H1 (cell line): ENCODE results near the gene TCEAL4. TPM values are rescaled to one million over a fixed set of nuclear protein-coding genes. Genes with fewer than 3 reads are reported as not detected.

Source experiments
- CTCF ChIA-PET: fragments of 300-600 bp; sonication (Branson Sonifier 250); formaldehyde crosslinking; loops from one replicate; lab custom pipeline; 2021; ENCODE audit not compliant: partially characterized antibody; lab: Charles Lee
- POLR2A ChIA-PET: fragments of 300-600 bp; sonication (Branson Sonifier 250); formaldehyde crosslinking; loops from one replicate; lab custom pipeline; 2021; ENCODE audit warnings: inconsistent platforms; ENCODE audit not compliant: partially characterized antibody; lab: Charles Lee
- DNase-seq, 2 experiments: peaks; one replicate each; pipeline versions ENCODE4 v3.0.0 to v3.0.0-alpha.2; 2010 to 2022; ENCODE audit warnings: low spot score in 2 of 2, low read depth in 1 of 2, mixed read lengths in 1 of 2
- FAIRE-seq: peaks from 2 replicates; lab custom pipeline; 2011; peaks lifted over from hg19 to GRCh38; lab: Jason Lieb, UNC
- H2AFZ ChIP-seq: 2 replicates; pipeline ENCODE4 v1.8.1; 2012; ENCODE audit warnings: low read length, inconsistent platforms
- H2AK5ac ChIP-seq: 2 replicates; pipeline ENCODE4 v1.6.1; 2013; ENCODE audit warnings: low read depth, low read length
- H2BK120ac ChIP-seq: replicated peaks from 2 replicates; pipeline ENCODE3; 2013; ENCODE audit warnings: low read depth, low read length, inconsistent platforms
- H2BK12ac ChIP-seq: 2 replicates; pipeline ENCODE4 v1.6.1; 2013; ENCODE audit warnings: low read depth, low read length
- H2BK15ac ChIP-seq: 2 replicates; pipeline ENCODE4 v1.6.1; 2013; ENCODE audit warnings: low read length
- H2BK20ac ChIP-seq: 2 replicates; pipeline ENCODE4 v1.6.1; 2013; ENCODE audit warnings: low read length
- H2BK5ac ChIP-seq: 2 replicates; pipeline ENCODE4 v1.6.1; 2013; ENCODE audit warnings: low read depth, low read length
- H3K14ac ChIP-seq: 2 replicates; pipeline ENCODE4 v1.6.1; 2013; ENCODE audit warnings: inconsistent platforms; ENCODE audit not compliant: insufficient read length
- H3K18ac ChIP-seq: 2 replicates; pipeline ENCODE4 v1.6.1; 2013; ENCODE audit warnings: low read length; ENCODE audit errors: extremely low read depth
- H3K23ac ChIP-seq: 2 replicates; pipeline ENCODE4 v1.6.1; 2013; ENCODE audit warnings: inconsistent platforms; ENCODE audit not compliant: insufficient read length
- H3K23me2 ChIP-seq: 2 replicates; pipeline ENCODE4 v1.6.1; 2013; ENCODE audit warnings: low read depth, low read length
- H3K27ac ChIP-seq: 2 replicates; pipeline ENCODE4 v1.6.1; 2011; ENCODE audit warnings: low read depth, low read length, inconsistent platforms
- H3K27me3 ChIP-seq, 4 experiments: replicated peaks in 1 of 4; 1 replicate in 1 of 4; 2 replicates in 3 of 4; pipeline versions ENCODE4 v1.6.1 to v1.8.1; 2011 to 2013; ENCODE audit warnings: low read length in 3 of 4, mild to moderate bottlenecking in 3 of 4, inconsistent platforms in 2 of 4, mixed read lengths in 2 of 4, moderate library complexity in 1 of 4; ENCODE audit not compliant: control insufficient read depth in 3 of 4, insufficient read depth in 3 of 4; ENCODE audit errors: extremely low read depth in 1 of 4
- H3K36me3 ChIP-seq, 4 experiments: 2 replicates each; pipeline versions ENCODE4 v1.6.1 to v1.8.1; 2011 to 2013; ENCODE audit warnings: mild to moderate bottlenecking in 4 of 4, low read length in 3 of 4, moderate library complexity in 2 of 4, control low read depth in 1 of 4, inconsistent platforms in 1 of 4; ENCODE audit not compliant: insufficient read depth in 4 of 4, control insufficient read depth in 2 of 4
- H3K4ac ChIP-seq: replicated peaks from 2 replicates; pipeline ENCODE3; 2013; ENCODE audit warnings: low read length, low read depth, mixed read lengths, inconsistent platforms; ENCODE audit not compliant: insufficient read length
- H3K4me1 ChIP-seq, 4 experiments: replicated peaks in 1 of 4; 1 replicate in 1 of 4; 2 replicates in 3 of 4; pipeline versions ENCODE4 v1.6.1 to v1.8.1; 2011 to 2013; ENCODE audit warnings: low read length in 3 of 4, inconsistent platforms in 2 of 4, mixed read lengths in 1 of 4; ENCODE audit not compliant: insufficient read depth in 4 of 4, control insufficient read depth in 3 of 4
- H3K4me2 ChIP-seq, 2 experiments: 2 replicates each; pipeline versions ENCODE4 v1.6.1 to v1.8.1; 2011 to 2013; ENCODE audit warnings: low read depth in 2 of 2, low read length in 2 of 2, control low read depth in 1 of 2, inconsistent platforms in 1 of 2, mild to moderate bottlenecking in 1 of 2; ENCODE audit not compliant: insufficient read depth in 1 of 2
- H3K4me3 ChIP-seq, 4 experiments: fragments of 200-600, 300-600 bp in 1 of 4; sonication (generic), shearing (Covaris generic), sonication (Bioruptor Twin) in 1 of 4; 2 replicates each; pipeline versions ENCODE4 v1.5.1 to v1.8.1; 2011 to 2016; ENCODE audit warnings: low read length in 4 of 4, low read depth in 3 of 4, control low read depth in 2 of 4, inconsistent platforms in 2 of 4, mild to moderate bottlenecking in 2 of 4, mixed read lengths in 1 of 4, moderate library complexity in 1 of 4; ENCODE audit not compliant: insufficient read depth in 2 of 4; ENCODE audit errors: extremely low read depth in 1 of 4
- H3K56ac ChIP-seq: replicated peaks from 2 replicates; pipeline ENCODE3; 2013; ENCODE audit warnings: low read depth, mild to moderate bottlenecking, mixed read lengths, low read length, inconsistent platforms; ENCODE audit not compliant: insufficient read length
- H3K79me1 ChIP-seq: 2 replicates; pipeline ENCODE4 v1.6.1; 2013; ENCODE audit warnings: low read depth, low read length, control low read depth
- H3K79me2 ChIP-seq, 2 experiments: 2 replicates each; pipeline versions ENCODE4 v1.6.1 to v1.8.1; 2012 to 2013; ENCODE audit warnings: low read length in 2 of 2, mild to moderate bottlenecking in 2 of 2, inconsistent platforms in 1 of 2; ENCODE audit not compliant: insufficient read depth in 2 of 2, control insufficient read depth in 1 of 2
- H3K9ac ChIP-seq, 4 experiments: replicated peaks in 1 of 4; 1 replicate in 1 of 4; 2 replicates in 3 of 4; pipeline versions ENCODE4 v1.6.1 to v1.8.1; 2011 to 2013; ENCODE audit warnings: low read depth in 3 of 4, low read length in 3 of 4, control low read depth in 2 of 4, mild to moderate bottlenecking in 2 of 4, moderate library complexity in 2 of 4, inconsistent platforms in 1 of 4; ENCODE audit errors: extremely low read depth in 1 of 4
- H3K9me3 ChIP-seq, 2 experiments: 2 replicates each; pipeline versions ENCODE4 v1.6.1 to v1.8.1; 2012 to 2013; ENCODE audit warnings: mild to moderate bottlenecking in 2 of 2, moderate library complexity in 2 of 2, control low read depth in 1 of 2, inconsistent platforms in 1 of 2, low read depth in 1 of 2, low read length in 1 of 2, mixed read lengths in 1 of 2; ENCODE audit not compliant: insufficient read depth in 2 of 2
- H4K20me1 ChIP-seq, 2 experiments: replicated peaks in 1 of 2; 2 replicates each; pipeline versions ENCODE3 to v1.8.1; 2011 to 2013; ENCODE audit warnings: inconsistent platforms in 2 of 2, low read length in 2 of 2, mild to moderate bottlenecking in 1 of 2; ENCODE audit not compliant: insufficient read depth in 2 of 2, control insufficient read depth in 1 of 2
- H4K5ac ChIP-seq: 2 replicates; pipeline ENCODE4 v1.6.1; 2013; ENCODE audit warnings: low read length, low read depth, mixed read lengths, inconsistent platforms; ENCODE audit not compliant: insufficient read length
- H4K8ac ChIP-seq: 2 replicates; pipeline ENCODE4 v1.8.0; 2013; ENCODE audit warnings: mild to moderate bottlenecking, moderate library complexity, low read length, inconsistent platforms; ENCODE audit not compliant: insufficient read depth; ENCODE audit errors: extremely low read depth
- H4K91ac ChIP-seq: replicated peaks from 2 replicates; pipeline ENCODE3; 2013; ENCODE audit warnings: low read length, mixed read lengths, inconsistent platforms; ENCODE audit not compliant: insufficient read length
- CEBPB ChIP-seq: IDR thresholded peaks from 2 replicates; pipeline ENCODE4 v1.6.1; 2012; ENCODE audit warnings: low read depth, low read length
- KDM4A ChIP-seq: IDR thresholded peaks from one replicate; pipeline ENCODE4 v1.7.1; 2012; ENCODE audit warnings: low read depth, mild to moderate bottlenecking, moderate library complexity, low read length, inconsistent platforms; ENCODE audit not compliant: severe bottlenecking
- NANOG ChIP-seq: IDR thresholded peaks from 2 replicates; pipeline ENCODE4 v1.6.1; 2011; ENCODE audit warnings: low read length, low read depth, mild to moderate bottlenecking, inconsistent platforms; ENCODE audit not compliant: insufficient read depth, poor library complexity, severe bottlenecking
- RXRA ChIP-seq: IDR thresholded peaks from 2 replicates; pipeline ENCODE4 v1.6.1; 2011; ENCODE audit warnings: low read depth, mild to moderate bottlenecking, low read length, moderate library complexity; ENCODE audit not compliant: insufficient read depth
- WGBS, 2 experiments: shearing (Covaris generic) in 1 of 2; methylation state at CpG; one replicate each; pipeline versions ENCODE4 v1.1.6 to v1.1.7; 2013 to 2015; ENCODE audit warnings: low lambda C conversion rate in 2 of 2, mixed read lengths in 2 of 2, inconsistent platforms in 1 of 2, low coverage in 1 of 2, missing lambda C conversion rate in 1 of 2; ENCODE audit not compliant: insufficient replicate concordance in 2 of 2, insufficient coverage in 1 of 2, insufficient read length in 1 of 2; ENCODE audit errors: extremely low coverage in 1 of 2, missing lambda C conversion rate in 1 of 2; 5-methylcytosine and 5-hydroxymethylcytosine counted together
- polyA plus RNA-seq, 7 experiments: library from polyadenylated mRNA; depleted of rRNA in 3 of 7; stranded (reverse) in 5 of 7; unstranded in 2 of 7; fragments of >200 nt in 5 of 7; fragments of 200-250 nt in 2 of 7; gene quantifications; 1 replicate in 5 of 7; 2 replicates in 1 of 7; 4 replicates in 1 of 7; pipeline versions ENCODE4 v1.2.1 to v1.2.3, GENCODE V29; 2011 to 2013; ENCODE audit warnings: missing spikeins in 2 of 7, mixed read lengths in 2 of 7
- total RNA-seq: library from RNA; stranded (reverse); fragmentation: NEBNext Ultra II Directional; extraction: Animal tissue kit (Norgen Biotek cat#: 25700); gene quantifications from 2 replicates; pipeline ENCODE4 v1.2.1, GENCODE V29; 2021
- TF ChIP-seq, protein P1 (sequence below): IDR thresholded peaks from 2 replicates; pipeline ENCODE4 v1.6.1; 2012; ENCODE audit warnings: inconsistent platforms

TCEAL4 gene
- total and polyA plus RNA-seq, 2 of the 8 experiments (the other 6 are each of a cell fraction or from before 2014, with no cell fraction given): 10.1 to 53.0 TPM

DNA sequence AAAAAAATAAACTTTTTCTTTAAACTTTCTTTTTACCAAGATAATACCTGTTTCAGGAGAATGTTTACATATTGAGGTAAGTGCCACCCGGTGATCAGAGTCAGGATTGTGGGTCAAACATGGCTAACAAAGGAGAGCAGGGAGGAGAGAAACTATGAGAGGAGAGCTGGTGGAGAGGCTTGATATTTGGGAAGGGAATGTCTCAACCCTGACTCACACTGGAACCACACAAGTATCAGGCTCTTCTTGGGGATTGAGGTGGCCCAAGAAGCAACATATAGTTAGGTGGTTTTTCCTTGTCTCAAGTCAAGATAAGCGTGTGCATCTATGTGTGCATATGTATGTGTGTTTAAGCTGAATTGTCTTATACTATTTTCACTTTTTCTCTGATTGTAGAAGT is 50.1 kb downstream of the TCEAL4 start:
- no peak overlapping the region for H3K56ac ChIP-seq
- POLR2A ChIA-PET: no interaction called here
- H2AFZ ChIP-seq: no peak overlapping the region
- no peak for DNase-seq
- H3K4ac ChIP-seq: no peak overlapping the region
- H3K18ac ChIP-seq: no peak overlapping the region
- H3K9ac ChIP-seq: no peak overlapping the region
- H3K9me3 ChIP-seq: no peaks in the 10 kb centered on the region
- no peak overlapping the region for H2BK15ac ChIP-seq
- H2BK5ac ChIP-seq: no peak overlapping the region
- H3K4me2 ChIP-seq: no peak overlapping the region
- H3K36me3 ChIP-seq: no peaks in the 10 kb centered on the region
- H2BK120ac ChIP-seq: no peak overlapping the region
- no peaks in the 10 kb centered on the region for H3K79me2 ChIP-seq
- no peak overlapping the region for H2BK20ac ChIP-seq
- no peak overlapping the region for H3K14ac ChIP-seq
- CTCF ChIA-PET: no interaction called here
- no peak overlapping the region for H4K8ac ChIP-seq
- H4K20me1 ChIP-seq: no peaks in the 10 kb centered on the region
- no peak overlapping the region for H3K4me3 ChIP-seq
- no peak overlapping the region for H3K27ac ChIP-seq
- H4K5ac ChIP-seq: no peak overlapping the region
- WGBS, 2 experiments: 80% methylated on average over 2 of the region's 2 CpGs; no CpG with 5 or more reads in 1 of the 2 experiments
- no peak overlapping the region for H4K91ac ChIP-seq
- TF ChIP-seq NANOG (no peak), CEBPB (no peak), RXRA (no peak), KDM4A (no peak)
- TF ChIP-seq, protein P1, sequence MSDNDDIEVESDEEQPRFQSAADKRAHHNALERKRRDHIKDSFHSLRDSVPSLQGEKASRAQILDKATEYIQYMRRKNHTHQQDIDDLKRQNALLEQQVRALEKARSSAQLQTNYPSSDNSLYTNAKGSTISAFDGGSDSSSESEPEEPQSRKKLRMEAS: no peak
- H2BK12ac ChIP-seq: no peak overlapping the region
- FAIRE-seq: no peak
- no peaks in the 10 kb centered on the region for H3K23me2 ChIP-seq
- no peak overlapping the region for H2AK5ac ChIP-seq
- no peak overlapping the region for H3K23ac ChIP-seq
- H3K4me1 ChIP-seq: peaks cover 0 to 4% (median 0%) of the 10 kb centered on the region in 4 experiments; a peak in 1 of 7 replicates
- no peaks in the 10 kb centered on the region for H3K79me1 ChIP-seq
- no peaks in the 10 kb centered on the region for H3K27me3 ChIP-seq
